SK-N-SH treated with all-trans-retinoic acid at 6 μM for 48 hours (cell line): ENCODE data around the gene TOB1.

ENCODE experiments used
- ATAC-seq: fragments of 200-7000 bp; cut with Tn5 transposase; 3 replicates; pipeline ENCODE4 v1.9.1; 2020; ENCODE audit warnings: mild to moderate bottlenecking, moderate library complexity
- ARNTL ChIP-seq: fragments of 450-650 bp; formaldehyde crosslinking; IDR thresholded peaks from 2 replicates; pipeline ENCODE4 v1.5.0; 2020; ENCODE audit warnings: low read depth, mild to moderate bottlenecking, moderate library complexity, borderline replicate concordance
- BACH2 ChIP-seq: fragments of 250-450 bp; sonication (Bioruptor Pico); IDR thresholded peaks from 2 replicates; pipeline ENCODE4 v1.9.0; 2021; ENCODE audit warnings: mild to moderate bottlenecking, borderline replicate concordance
- CSDC2 ChIP-seq: fragments of 250-450 bp; sonication (Bioruptor Pico); IDR thresholded peaks from 2 replicates; pipeline ENCODE4 v1.5.0; 2020; ENCODE audit warnings: mild to moderate bottlenecking, moderate library complexity
- ESRRG ChIP-seq: fragments of 250-450 bp; sonication (Bioruptor Pico); IDR thresholded peaks from 2 replicates; pipeline ENCODE4 v1.6.1; 2021; ENCODE audit warnings: mild to moderate bottlenecking
- GLIS3 ChIP-seq: fragments of 250-450 bp; sonication (Bioruptor Pico); IDR thresholded peaks from 2 replicates; pipeline ENCODE4 v1.5.0; 2020; ENCODE audit warnings: mild to moderate bottlenecking, moderate library complexity
- ISL1 ChIP-seq: fragments of 250-450 bp; sonication (Bioruptor Pico); IDR thresholded peaks from 2 replicates; pipeline ENCODE4 v2.1.2; 2022; ENCODE audit warnings: mild to moderate bottlenecking, moderate library complexity
- OSR1 ChIP-seq: fragments of 250-450 bp; sonication (Bioruptor Pico); IDR thresholded peaks from 2 replicates; pipeline ENCODE4 v1.8.0; 2022; ENCODE audit warnings: moderate library complexity, mild to moderate bottlenecking, inconsistent platforms
- PPARA ChIP-seq: fragments of 250-450 bp; sonication (Bioruptor Pico); IDR thresholded peaks from 2 replicates; pipeline ENCODE4 v1.5.0; 2020; ENCODE audit warnings: mild to moderate bottlenecking, borderline replicate concordance
- RARB ChIP-seq: fragments of 250-450 bp; sonication (Bioruptor Pico); IDR thresholded peaks from 2 replicates; pipeline ENCODE4 v1.8.0; 2021; ENCODE audit warnings: mild to moderate bottlenecking, moderate library complexity
- TCF4 ChIP-seq: fragments of 250-450 bp; sonication (Bioruptor Pico); IDR thresholded peaks from 2 replicates; pipeline ENCODE4 v1.8.0; 2021; ENCODE audit warnings: mild to moderate bottlenecking, moderate library complexity, borderline replicate concordance
- TOX ChIP-seq: fragments of 250-450 bp; sonication (Bioruptor Pico); IDR thresholded peaks from 2 replicates; pipeline ENCODE4 v1.8.0; 2021; ENCODE audit warnings: mild to moderate bottlenecking, moderate library complexity, borderline replicate concordance
- ZC3H10 ChIP-seq: fragments of 250-450 bp; sonication (Bioruptor Pico); IDR thresholded peaks from 2 replicates; pipeline ENCODE4 v1.5.1; 2021; ENCODE audit warnings: mild to moderate bottlenecking, moderate library complexity
- ZFP3 ChIP-seq: fragments of 250-450 bp; sonication (Bioruptor Pico); IDR thresholded peaks from 2 replicates; pipeline ENCODE4 v1.5.0; 2020; ENCODE audit warnings: mild to moderate bottlenecking, moderate library complexity
- ZFP30 ChIP-seq: fragments of 450-650 bp; formaldehyde crosslinking; IDR thresholded peaks from 2 replicates; pipeline ENCODE4 v1.5.0; 2022; ENCODE audit warnings: mild to moderate bottlenecking, moderate library complexity
- ZNF565 ChIP-seq: fragments of 450-650 bp; formaldehyde crosslinking; conservative IDR thresholded peaks from 2 replicates; pipeline ENCODE4 v1.5.0; 2020; ENCODE audit warnings: low read depth, mild to moderate bottlenecking, moderate library complexity
- ZNF70 ChIP-seq: fragments of 450-650 bp; formaldehyde crosslinking; IDR thresholded peaks from 2 replicates; pipeline ENCODE4 v1.5.0; 2020; ENCODE audit warnings: mild to moderate bottlenecking, moderate library complexity
- ZNF8 ChIP-seq: fragments of 450-650 bp; formaldehyde crosslinking; IDR thresholded peaks from 2 replicates; pipeline ENCODE4 v1.5.0; 2020; ENCODE audit warnings: mild to moderate bottlenecking, moderate library complexity
- TF ChIP-seq, protein P1 (sequence below): fragments of 250-450 bp; sonication (Bioruptor Pico); IDR thresholded peaks from 2 replicates; pipeline ENCODE4 v1.5.1; 2020; ENCODE audit warnings: low read depth, mild to moderate bottlenecking, moderate library complexity
- TF ChIP-seq, protein P2 (sequence below): fragments of 250-450 bp; sonication (Bioruptor Pico); IDR thresholded peaks from 2 replicates; pipeline ENCODE4 v1.8.0; 2020; ENCODE audit warnings: mild to moderate bottlenecking, moderate library complexity, borderline replicate concordance
- TF ChIP-seq, protein P3 (sequence below): fragments of 250-450 bp; sonication (Bioruptor Pico); IDR thresholded peaks from 2 replicates; pipeline ENCODE4 v1.8.0; 2021; ENCODE audit warnings: low read depth, mild to moderate bottlenecking, moderate library complexity, borderline replicate concordance
- TF ChIP-seq, protein P4 (sequence below): fragments of 250-450 bp; sonication (Bioruptor Pico); IDR thresholded peaks from 2 replicates; pipeline ENCODE4 v1.5.1; 2021; ENCODE audit warnings: mild to moderate bottlenecking, moderate library complexity
- TF ChIP-seq, protein P5 (sequence below): fragments of 250-450 bp; sonication (Bioruptor Pico); IDR thresholded peaks from 2 replicates; pipeline ENCODE4 v1.5.0; 2020; ENCODE audit warnings: mild to moderate bottlenecking, moderate library complexity

The TOB1 gene

DNA sequence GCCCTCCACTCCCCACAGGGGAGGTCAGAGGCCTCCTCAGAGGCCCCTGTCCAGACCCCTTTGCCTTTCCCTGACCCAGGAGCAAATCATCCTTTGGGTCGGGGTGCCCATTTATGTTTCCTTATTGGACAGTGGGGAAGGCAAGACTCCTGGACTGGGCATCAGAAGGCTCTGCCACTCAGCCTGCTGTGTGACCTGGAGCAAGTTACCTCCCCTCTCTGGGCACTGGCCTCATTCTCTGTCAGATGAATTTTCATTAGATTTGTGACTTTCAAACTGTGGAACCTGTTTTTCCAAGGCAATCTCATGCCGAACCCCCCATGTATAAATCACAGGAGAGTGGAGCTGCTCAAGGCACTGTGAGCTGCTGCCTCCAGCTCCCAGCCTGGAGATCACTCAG is 47.0 kb upstream of the TOB1 start:
- TF ChIP-seq CSDC2 (CRISPR knock-in tag) (no peak), ZNF70 (CRISPR knock-in tag) (no peak), OSR1 (CRISPR knock-in tag) (no peak), ZFP3 (CRISPR knock-in tag) (no peak), TCF4 (CRISPR knock-in tag) (no peak), ISL1 (CRISPR knock-in tag) (no peak), ZNF8 (CRISPR knock-in tag) (no peak), ZNF565 (CRISPR knock-in tag) (no peak), ZFP30 (CRISPR knock-in tag) (no peak), ZC3H10 (CRISPR knock-in tag) (no peak), RARB (no peak), TOX (CRISPR knock-in tag) (no peak)
- TF ChIP-seq, protein P1, sequence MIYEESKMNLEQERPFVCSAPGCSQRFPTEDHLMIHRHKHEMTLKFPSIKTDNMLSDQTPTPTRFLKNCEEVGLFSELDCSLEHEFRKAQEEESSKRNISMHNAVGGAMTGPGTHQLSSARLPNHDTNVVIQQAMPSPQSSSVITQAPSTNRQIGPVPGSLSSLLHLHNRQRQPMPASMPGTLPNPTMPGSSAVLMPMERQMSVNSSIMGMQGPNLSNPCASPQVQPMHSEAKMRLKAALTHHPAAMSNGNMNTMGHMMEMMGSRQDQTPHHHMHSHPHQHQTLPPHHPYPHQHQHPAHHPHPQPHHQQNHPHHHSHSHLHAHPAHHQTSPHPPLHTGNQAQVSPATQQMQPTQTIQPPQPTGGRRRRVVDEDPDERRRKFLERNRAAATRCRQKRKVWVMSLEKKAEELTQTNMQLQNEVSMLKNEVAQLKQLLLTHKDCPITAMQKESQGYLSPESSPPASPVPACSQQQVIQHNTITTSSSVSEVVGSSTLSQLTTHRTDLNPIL (CRISPR knock-in tag): no peak
- ATAC-seq: no peak

DNA sequence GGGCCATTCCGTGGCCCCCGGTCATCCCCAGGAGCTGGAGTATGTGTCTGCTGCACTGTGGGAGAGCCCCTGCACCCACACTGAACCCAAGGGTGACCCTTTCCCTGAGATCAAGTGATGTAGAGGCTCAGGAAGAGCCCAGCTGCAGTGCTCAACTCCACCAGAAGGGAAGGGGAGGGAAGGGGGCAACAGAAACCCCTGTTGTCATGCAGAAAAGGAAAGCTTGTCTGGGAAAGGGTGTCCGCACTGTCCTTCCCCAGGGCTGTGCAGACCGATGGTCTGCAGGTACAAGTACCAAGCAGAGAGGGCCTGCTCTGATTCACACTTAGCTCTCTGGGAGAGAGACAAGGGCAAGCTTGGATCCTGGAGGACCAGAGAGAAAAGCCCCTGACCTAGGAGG is 45.7 kb upstream of the TOB1 start:
- ATAC-seq: peak; percentile 9; the same call in 2 of the 3 replicates
- TF ChIP-seq ZNF565 (CRISPR knock-in tag): no peak
- TF ChIP-seq, protein P2, sequence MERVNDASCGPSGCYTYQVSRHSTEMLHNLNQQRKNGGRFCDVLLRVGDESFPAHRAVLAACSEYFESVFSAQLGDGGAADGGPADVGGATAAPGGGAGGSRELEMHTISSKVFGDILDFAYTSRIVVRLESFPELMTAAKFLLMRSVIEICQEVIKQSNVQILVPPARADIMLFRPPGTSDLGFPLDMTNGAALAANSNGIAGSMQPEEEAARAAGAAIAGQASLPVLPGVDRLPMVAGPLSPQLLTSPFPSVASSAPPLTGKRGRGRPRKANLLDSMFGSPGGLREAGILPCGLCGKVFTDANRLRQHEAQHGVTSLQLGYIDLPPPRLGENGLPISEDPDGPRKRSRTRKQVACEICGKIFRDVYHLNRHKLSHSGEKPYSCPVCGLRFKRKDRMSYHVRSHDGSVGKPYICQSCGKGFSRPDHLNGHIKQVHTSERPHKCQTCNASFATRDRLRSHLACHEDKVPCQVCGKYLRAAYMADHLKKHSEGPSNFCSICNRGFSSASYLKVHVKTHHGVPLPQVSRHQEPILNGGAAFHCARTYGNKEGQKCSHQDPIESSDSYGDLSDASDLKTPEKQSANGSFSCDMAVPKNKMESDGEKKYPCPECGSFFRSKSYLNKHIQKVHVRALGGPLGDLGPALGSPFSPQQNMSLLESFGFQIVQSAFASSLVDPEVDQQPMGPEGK: no peak
- TF ChIP-seq TOX (CRISPR knock-in tag): no peak
- no peak for TF ChIP-seq BACH2
- TF ChIP-seq ZNF70 (CRISPR knock-in tag): no peak
- no peak for TF ChIP-seq ZNF8 (CRISPR knock-in tag)
- no peak for TF ChIP-seq TCF4 (CRISPR knock-in tag)
- TF ChIP-seq PPARA (CRISPR knock-in tag): no peak
- no peak for TF ChIP-seq ZFP3 (CRISPR knock-in tag)
- TF ChIP-seq, protein P1 (CRISPR knock-in tag): no peak
- no peak for TF ChIP-seq ISL1 (CRISPR knock-in tag)
- no peak for TF ChIP-seq GLIS3
- no peak for TF ChIP-seq ZC3H10 (CRISPR knock-in tag)
- TF ChIP-seq ARNTL (CRISPR knock-in tag): no peak
- TF ChIP-seq CSDC2 (CRISPR knock-in tag): no peak
- no peak for TF ChIP-seq ESRRG (CRISPR knock-in tag)

DNA sequence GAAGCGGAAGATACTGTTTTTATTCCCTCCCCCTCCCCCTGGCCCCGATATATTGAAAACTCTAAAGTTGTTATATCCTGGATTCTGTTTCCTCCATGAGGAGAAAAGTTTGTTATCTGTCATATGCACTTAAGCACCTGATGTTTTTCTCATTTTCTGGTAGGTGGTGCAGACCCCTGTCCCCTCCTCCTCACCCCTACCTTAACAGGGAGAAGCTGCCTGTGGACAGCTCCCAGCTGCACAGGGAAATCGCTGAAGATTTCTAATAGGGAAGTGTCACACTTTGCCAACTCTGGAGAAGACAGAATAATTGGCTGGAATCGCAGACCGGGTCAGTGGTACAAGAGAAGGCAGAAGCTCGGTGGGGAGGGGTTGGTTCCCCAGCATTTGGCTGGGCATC is 45.3 kb upstream of the TOB1 start:
- TF ChIP-seq ZC3H10 (CRISPR knock-in tag) (no peak), ARNTL (CRISPR knock-in tag) (no peak), ZNF565 (CRISPR knock-in tag) (no peak), ZNF70 (CRISPR knock-in tag) (no peak)
- TF ChIP-seq, protein P1 (CRISPR knock-in tag): no peak
- TF ChIP-seq, protein P3, sequence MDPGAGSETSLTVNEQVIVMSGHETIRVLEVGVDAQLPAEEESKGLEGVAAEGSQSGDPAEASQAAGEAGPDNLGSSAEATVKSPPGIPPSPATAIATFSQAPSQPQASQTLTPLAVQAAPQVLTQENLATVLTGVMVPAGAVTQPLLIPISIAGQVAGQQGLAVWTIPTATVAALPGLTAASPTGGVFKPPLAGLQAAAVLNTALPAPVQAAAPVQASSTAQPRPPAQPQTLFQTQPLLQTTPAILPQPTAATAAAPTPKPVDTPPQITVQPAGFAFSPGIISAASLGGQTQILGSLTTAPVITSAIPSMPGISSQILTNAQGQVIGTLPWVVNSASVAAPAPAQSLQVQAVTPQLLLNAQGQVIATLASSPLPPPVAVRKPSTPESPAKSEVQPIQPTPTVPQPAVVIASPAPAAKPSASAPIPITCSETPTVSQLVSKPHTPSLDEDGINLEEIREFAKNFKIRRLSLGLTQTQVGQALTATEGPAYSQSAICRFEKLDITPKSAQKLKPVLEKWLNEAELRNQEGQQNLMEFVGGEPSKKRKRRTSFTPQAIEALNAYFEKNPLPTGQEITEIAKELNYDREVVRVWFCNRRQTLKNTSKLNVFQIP (CRISPR knock-in tag): no peak
- TF ChIP-seq, protein P4, sequence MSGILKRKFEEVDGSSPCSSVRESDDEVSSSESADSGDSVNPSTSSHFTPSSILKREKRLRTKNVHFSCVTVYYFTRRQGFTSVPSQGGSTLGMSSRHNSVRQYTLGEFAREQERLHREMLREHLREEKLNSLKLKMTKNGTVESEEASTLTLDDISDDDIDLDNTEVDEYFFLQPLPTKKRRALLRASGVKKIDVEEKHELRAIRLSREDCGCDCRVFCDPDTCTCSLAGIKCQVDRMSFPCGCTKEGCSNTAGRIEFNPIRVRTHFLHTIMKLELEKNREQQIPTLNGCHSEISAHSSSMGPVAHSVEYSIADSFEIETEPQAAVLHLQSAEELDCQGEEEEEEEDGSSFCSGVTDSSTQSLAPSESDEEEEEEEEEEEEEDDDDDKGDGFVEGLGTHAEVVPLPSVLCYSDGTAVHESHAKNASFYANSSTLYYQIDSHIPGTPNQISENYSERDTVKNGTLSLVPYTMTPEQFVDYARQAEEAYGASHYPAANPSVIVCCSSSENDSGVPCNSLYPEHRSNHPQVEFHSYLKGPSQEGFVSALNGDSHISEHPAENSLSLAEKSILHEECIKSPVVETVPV (CRISPR knock-in tag): no peak
- TF ChIP-seq, protein P5, sequence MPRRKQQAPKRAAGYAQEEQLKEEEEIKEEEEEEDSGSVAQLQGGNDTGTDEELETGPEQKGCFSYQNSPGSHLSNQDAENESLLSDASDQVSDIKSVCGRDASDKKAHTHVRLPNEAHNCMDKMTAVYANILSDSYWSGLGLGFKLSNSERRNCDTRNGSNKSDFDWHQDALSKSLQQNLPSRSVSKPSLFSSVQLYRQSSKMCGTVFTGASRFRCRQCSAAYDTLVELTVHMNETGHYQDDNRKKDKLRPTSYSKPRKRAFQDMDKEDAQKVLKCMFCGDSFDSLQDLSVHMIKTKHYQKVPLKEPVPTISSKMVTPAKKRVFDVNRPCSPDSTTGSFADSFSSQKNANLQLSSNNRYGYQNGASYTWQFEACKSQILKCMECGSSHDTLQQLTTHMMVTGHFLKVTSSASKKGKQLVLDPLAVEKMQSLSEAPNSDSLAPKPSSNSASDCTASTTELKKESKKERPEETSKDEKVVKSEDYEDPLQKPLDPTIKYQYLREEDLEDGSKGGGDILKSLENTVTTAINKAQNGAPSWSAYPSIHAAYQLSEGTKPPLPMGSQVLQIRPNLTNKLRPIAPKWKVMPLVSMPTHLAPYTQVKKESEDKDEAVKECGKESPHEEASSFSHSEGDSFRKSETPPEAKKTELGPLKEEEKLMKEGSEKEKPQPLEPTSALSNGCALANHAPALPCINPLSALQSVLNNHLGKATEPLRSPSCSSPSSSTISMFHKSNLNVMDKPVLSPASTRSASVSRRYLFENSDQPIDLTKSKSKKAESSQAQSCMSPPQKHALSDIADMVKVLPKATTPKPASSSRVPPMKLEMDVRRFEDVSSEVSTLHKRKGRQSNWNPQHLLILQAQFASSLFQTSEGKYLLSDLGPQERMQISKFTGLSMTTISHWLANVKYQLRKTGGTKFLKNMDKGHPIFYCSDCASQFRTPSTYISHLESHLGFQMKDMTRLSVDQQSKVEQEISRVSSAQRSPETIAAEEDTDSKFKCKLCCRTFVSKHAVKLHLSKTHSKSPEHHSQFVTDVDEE (CRISPR knock-in tag): no peak
- no peak for ATAC-seq
